LHCN-M2 (cell line): Measurements from ENCODE around the gene C11orf24. TPM values are rescaled to one million over a fixed set of nuclear protein-coding genes. Genes with fewer than 3 reads are reported as not detected.
"Not testable (repeated sequence)": the region's sequence is repeated elsewhere in the genome, so short reads cannot be mapped to it uniquely, and the experiment has no call there.

Experiments used
- DNase-seq: peaks from one replicate; pipeline ENCODE4 v3.0.0-alpha.2; 2012; ENCODE audit warnings: low read depth
- total RNA-seq: library from RNA; depleted of rRNA; stranded (reverse); fragments of >200 nt; gene quantifications from 2 replicates; pipeline ENCODE4 v1.2.3, GENCODE V29; 2014

C11orf24 gene
- total RNA-seq, 1 experiment from 2014 or later, result 58.2 TPM

- not testable (repeated sequence) for DNase-seq
These were observed 27.7 kb upstream of the C11orf24 start for GRCh38 chr11:68299517-68299879.

DNA sequence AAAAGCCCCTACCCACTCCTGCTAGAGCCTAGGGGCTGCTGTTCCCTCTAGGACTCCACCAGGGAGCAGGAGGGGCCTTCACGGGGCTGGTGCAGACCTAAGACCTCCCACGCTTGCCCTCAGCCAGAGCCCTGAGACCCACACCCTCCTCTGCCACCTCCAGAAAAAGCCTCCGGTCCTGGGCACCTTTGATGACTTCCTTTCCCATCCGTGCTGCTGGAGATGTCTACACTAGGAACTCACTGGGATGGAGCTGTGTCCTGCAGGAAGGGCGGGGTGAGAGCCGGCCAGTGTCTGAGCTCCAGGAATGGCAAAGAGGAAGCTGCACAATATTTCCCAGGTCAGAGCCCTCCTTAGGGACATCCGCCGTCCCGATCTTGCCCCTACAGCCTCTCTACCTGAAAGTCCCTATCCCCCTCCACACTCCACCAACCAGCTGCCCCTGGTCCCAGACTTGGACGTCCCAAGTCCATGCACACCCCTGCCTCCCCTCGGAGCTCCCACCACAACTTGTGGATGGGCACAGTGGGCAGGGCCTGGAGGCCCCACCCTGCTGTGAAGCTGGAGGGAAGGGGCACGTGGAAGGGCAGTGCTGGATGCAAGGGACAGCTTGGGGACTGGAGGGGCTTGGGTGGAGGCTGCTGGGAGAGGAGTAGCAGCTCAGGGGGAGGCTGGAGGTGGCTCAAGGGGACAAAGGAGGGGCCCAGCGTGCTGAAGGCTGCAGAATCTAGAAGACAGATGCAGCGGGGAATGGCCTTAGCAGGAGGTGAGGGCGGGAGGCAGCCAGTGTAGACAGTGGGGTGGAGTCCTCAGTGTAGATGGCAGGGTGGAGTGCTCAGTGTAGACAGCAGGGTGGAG lies 27.1 kb upstream of the C11orf24 start:
- DNase-seq, result no peak

GRCh38 chr11:68297812-68298658 lies 26.3 kb upstream of the C11orf24 start:
- peak; percentile 74 for DNase-seq

GRCh38 chr11:68297494-68297811 lies 25.7 kb upstream of the C11orf24 start:
- DNase-seq, result no peak

GRCh38 chr11:68297052-68297378 lies 25.2 kb upstream of the C11orf24 start:
- no peak for DNase-seq

DNA sequence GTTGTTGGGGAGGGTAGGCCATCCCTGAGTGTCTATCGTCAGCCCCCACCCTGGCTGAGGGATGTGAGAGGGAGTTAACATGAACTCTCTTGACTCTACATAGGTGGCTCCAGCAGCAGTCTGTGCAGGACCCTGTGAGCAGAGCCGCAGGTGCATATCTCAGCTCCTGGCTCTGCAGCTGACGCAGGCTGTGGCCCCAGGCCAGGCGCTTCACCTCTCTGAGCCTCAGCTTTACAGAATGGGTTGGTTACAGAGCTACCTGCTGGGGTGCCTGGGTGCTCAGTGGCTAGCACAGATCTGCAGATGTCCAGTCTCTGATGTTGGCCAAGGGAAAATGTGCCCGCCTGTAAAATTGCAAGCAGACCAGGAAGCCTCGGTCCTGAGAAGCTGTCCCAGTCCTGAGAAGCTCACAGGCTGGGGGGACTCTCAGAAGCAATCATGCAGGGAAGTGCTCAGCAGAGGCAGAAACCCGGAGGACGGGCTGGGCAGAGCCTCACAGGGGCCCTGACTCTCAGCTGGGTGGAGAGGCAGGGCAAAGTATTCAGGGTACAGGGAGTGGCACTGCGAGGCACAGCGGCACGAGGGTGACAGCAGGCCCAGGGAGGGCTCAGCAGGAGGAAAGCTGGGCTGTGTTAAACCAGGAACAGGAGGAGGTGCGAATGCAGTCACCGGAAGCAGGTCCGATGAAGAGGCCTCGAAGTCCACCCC lies 24.7 kb upstream of the C11orf24 start:
- DNase-seq, result no peak

DNA sequence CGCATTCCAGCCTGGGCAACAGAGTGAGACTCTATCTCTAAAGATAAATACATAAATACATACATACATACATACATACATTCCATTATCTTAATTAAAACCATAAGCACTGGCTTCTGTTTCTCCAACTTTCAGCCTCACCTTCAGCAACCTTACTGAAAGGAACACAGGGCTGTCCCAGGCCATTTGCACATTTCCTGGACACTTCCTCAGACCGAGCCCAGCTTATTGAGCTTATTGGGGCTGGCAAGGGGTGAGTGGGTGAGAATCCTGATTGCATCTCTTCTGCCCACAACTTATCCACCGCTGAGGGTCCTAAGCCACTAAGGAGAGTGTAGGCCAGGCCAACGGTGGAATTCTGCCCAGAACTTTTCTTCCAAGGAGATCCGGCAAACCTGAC lies 24.2 kb upstream of the C11orf24 start:
- no peak for DNase-seq

DNA sequence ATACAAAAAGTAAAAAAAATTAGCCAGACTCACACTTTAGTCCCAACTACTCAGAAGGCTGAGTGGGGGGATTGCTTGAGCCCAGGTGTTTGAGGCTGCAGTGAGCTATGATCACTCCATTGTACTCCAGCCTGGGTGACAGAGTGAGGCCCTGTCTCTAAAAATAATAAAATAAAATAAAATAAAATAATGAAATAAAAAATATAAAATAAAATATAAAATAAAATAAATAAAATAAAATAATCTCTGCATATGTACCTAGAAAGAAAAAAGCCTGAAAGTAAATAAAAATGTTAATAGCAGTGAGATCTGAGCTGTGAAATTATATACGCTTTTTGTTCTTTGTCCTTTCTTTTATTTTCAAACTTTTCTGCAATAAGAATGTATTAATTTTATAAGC lies 23.5 kb upstream of the C11orf24 start:
- DNase-seq, result no peak

DNA sequence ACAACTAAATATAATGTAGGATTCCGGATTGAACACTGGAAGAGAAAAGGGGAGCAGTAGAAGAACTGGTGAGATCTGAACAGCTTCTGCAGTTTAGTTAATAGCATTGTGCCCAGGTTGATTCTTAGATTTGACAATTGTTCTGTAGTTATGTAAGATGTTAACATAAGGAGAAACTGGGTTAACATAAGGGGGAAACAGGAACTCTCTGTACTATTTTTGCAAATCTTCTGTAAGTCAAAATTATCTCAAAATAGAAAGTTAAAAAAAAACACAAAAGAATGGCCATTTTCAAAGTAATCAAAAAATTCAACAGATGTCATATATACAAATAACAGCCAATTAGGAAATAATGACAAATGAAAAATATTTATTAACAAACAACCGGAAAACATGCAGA lies 21.9 kb upstream of the C11orf24 start:
- DNase-seq, result no peak

DNA sequence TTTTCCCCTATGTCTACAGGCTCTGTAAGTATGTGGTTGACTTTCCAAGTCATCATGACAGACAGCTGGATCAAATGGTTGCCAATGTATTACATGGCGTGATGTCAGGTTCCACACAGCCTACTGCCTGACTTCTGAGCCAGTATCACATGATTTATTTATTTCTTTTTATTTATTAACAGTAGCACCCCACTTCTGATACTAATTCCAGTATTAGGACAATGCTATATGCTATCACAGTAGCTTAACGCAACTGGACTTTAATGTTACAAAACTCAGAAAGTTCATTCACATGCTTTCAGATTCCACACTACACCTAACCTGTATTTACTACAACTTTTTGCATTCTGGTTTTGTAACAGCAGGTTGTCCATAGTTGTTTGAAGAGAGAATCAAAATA lies 17.7 kb upstream of the C11orf24 start:
- no peak for DNase-seq

- DNase-seq, result no peak
These were observed 15.6 kb upstream of the C11orf24 start for GRCh38 chr11:68287419-68287818.

- DNase-seq, result not testable (repeated sequence)
These were observed 12.8 kb upstream of the C11orf24 start for GRCh38 chr11:68284588-68284987.

DNA sequence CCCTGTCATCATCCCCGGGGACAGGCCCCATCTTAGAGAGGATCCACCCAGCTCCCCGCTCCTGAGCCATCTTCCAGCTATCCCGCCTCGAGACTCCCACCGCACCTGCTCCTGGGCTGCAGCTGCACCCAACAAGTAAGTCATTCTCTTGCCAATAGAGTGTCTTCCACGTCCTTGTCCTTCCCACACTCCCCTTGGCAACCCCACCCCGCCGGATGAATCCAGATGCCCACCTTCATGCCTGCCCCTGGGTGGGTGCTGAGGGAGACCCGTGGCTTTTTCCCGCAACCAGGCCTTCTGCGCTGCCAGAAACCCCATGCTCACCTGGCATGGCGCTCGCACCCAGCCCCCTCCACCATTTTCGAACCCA lies 11.1 kb upstream of the C11orf24 start:
- no peak for DNase-seq

DNA sequence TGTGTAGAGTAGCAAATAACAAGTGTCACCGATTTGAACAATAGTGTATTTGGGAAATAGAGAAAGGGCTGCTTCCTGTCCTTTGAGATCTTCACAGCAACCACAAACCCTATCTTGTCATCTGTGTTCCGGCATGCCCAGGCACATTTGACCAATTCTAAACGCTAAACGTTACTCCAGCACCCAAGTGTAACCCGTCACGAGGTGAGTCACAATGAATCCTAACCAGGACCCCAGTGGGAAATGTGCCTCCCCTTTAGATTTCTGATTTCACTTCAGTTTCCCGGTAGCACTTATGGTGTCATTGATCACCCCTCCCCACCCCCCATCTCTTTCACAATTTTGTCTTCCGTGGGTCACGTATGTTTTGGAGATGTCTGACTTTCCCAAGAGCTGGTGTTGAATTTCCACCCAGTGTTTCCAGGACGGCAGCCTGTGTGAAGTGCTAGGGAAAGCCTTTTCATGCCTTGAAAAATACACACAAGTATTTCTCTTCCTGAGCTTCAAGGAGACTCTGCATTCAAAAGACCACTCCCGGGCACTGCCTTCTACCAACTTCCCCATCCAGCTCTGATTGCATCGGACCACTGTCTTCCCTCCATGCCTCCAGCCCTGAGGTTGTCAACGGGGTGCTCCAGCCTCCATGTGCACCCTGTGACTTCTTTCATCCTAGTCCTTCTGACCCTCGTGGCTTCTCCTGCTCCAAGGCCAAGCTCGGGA lies 10.5 kb upstream of the C11orf24 start:
- peak; percentile 8 for DNase-seq

DNA sequence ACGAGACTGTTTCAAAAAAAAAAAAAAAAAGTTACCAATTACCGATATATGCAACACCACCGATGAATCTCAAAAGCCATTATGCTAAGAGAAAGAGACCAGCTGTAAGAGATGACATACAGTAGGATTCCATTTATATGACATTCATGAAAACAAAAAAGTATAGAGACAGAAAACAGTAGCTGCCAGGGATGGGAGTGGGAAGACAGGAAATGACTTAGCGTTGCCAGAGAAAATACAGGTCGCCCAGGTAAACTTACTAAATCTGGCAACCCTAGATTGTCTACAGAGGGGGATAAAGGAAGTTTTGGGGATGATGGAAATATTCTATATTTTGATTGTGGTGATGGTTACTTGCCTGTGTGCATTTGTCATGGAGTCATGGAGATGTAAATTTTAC lies 7.9 kb upstream of the C11orf24 start:
- DNase-seq, result no peak

DNA sequence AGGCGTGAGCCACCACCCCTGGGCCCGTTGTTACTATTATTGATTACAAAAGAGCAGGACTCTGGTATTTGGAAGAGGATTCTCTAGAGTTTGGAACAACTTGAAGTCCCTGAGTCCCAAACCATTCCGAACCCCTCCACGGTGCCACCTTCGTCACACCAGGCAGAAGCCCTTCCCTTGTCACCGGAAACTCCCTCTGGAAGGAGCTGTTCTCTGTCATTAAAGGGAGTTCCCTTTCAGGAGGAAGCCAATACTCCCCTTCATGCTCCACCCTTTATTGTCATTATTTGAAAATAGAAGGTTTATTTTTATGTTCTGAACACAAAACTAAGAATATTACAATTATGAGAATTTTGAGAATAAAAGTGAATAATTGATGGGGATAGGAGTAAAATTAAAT lies 5.1 kb upstream of the C11orf24 start:
- DNase-seq, result no peak

DNA sequence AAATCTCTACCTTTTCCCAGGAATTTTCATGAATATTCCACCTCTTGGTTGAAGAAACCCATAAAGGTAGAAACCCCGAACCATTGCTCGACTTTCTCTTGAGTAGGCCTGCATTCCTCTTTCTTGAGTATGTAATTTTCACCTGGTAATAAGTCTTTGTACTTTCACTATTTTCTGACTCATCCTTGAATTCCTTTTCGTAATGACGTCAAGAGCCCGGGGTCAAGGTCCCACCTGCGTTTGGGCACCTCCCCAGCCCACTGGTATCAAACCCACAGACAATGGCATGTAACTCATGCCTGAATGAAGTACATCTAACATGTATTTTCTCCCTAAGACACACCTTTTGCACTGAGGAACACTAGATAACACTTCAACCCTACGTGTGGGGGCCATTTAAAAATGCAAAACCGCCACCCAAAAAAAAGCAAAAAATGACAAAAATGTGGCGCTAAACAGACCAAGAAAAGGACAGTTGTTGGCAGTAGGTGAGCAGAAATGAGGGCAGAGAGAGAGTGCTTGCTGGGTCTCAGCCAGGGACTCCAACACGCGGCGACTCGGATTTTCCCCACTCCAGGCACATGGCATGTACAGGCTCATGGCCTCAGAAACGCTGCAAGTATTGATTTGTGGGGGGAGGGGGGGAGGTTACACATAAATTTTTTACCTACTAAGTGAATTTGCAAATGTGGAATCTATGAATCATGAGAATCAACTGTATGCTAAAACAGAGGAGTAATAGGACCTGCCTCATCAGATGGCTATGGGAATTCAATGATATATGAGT lies 4.1 kb upstream of the C11orf24 start:
- no peak for DNase-seq

DNA sequence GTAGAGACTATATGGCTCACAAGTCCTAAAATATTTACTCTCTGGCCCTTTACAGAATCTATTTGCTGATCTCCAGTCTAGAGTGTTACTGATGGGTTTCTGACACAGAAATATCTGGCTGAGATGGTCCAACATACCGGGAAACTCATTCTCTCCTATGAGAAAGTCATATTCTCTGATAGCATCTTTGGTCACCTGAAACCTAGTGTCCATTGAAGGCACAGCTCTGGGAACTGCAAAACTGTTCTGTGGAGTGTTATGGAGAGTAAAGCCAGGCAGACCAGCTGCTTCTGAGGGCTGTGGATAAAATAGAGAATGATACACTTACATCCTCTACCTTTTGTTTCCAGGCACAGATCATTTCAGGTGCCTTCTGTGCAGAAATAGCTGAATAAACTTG lies 2.5 kb upstream of the C11orf24 start:
- no peak for DNase-seq

GRCh38 chr11:68273026-68273738 lies 1.4 kb upstream of the C11orf24 start:
- no peak for DNase-seq

DNA sequence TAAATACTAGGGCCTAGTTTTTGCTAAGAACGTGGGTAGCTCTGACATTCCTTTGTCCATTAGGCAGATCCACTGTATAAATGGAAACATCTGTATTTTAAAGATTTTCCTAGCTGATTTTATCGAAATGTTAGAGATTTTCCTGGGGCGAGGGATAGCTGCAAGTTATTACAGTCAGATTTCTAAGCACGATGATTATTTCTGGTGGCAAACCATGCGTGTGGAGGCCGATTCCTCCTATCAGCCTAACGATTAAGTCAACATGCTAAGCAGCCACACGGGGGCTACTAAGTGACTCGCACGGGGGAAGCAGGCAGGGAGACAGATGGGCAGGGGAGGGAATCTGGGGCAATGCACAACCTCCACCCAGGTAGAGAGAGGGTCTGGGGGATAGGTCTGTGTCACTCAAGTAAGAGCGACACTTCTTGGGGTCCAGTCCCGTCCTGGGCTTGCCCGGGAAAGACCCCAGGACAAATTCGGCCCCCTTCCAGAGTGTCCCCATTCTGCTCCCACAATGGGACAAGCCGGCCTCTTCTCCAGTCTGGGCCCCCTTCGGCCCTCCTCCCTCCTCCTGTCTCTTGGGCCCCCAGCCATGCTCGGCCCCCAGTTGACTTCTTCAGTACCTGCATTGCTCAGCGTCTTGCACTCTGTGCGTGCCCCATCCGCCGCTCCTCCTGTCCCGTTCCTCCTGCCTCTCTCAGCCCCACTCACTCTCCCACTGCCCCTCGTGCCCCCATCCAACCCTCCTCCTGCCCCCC lies 571 bp downstream of the C11orf24 start:
- DNase-seq, result peak; percentile 77
